Calu3 (cell line): ENCODE results near the gene ANKS1A. TPM values are rescaled to one million over a fixed set of nuclear protein-coding genes. Genes with fewer than 3 reads are reported as not detected.
A peak's percentile ranks its signal among the peaks of the same experiment; 100 is the strongest.

Experiments used
- BruUV-seq: library from RNA; stranded (reverse); fragments of 400-500 nt; replicated peaks from 2 replicates; lab custom pipeline; 2021; lab: Mats Ljungman, UMichigan
- CTCF ChIA-PET: fragments of 300-600 bp; sonication (Branson Sonifier 250); formaldehyde crosslinking; loops from one replicate; lab custom pipeline; 2022; ENCODE audit warnings: antibody characterized with exemption; lab: Charles Lee
- DNase-seq: peaks from one replicate; pipeline ENCODE4 v3.0.0; 2022
- H3K27ac Mint-ChIP-seq: one replicate; pipeline ENCODE4 v1.8.0; 2022; ENCODE audit warnings: mixed read lengths; ENCODE audit not compliant: unreplicated experiment
- H3K27me3 Mint-ChIP-seq: one replicate; pipeline ENCODE4 v1.8.0; 2022; ENCODE audit warnings: mixed read lengths; ENCODE audit not compliant: unreplicated experiment
- H3K36me3 Mint-ChIP-seq: one replicate; pipeline ENCODE4 v1.8.0; 2022; ENCODE audit warnings: mild to moderate bottlenecking, moderate library complexity, mixed read lengths; ENCODE audit not compliant: insufficient read depth, unreplicated experiment
- H3K4me1 Mint-ChIP-seq: one replicate; pipeline ENCODE4 v1.8.0; 2022; ENCODE audit warnings: mild to moderate bottlenecking, low read depth, mixed read lengths; ENCODE audit not compliant: unreplicated experiment
- H3K4me3 Mint-ChIP-seq: one replicate; pipeline ENCODE4 v1.8.0; 2022; ENCODE audit warnings: mild to moderate bottlenecking, low read depth, moderate library complexity, mixed read lengths; ENCODE audit not compliant: unreplicated experiment
- H3K9me3 Mint-ChIP-seq: one replicate; pipeline ENCODE4 v1.8.0; 2022; ENCODE audit warnings: low read depth, mixed read lengths; ENCODE audit not compliant: unreplicated experiment
- intact Hi-C: fragments of 100-400 bp; cut with micrococcal nuclease; formaldehyde crosslinking; loops from one replicate; pipeline ENCODE4 v1.10.0; 2022; ENCODE audit not compliant: unreplicated experiment
- total RNA-seq: library from RNA; stranded (reverse); gene quantifications from 2 replicates; pipeline ENCODE4 v1.2.3, GENCODE V29; 2022
- TF ChIP-seq, protein P1 (sequence below): fragments of 200-600 bp; IDR thresholded peaks from one replicate; pipeline ENCODE4 v1.8.0; 2022; ENCODE audit warnings: antibody characterized with exemption; ENCODE audit not compliant: unreplicated experiment

The ANKS1A gene
- total RNA-seq, 1 experiment from 2014 or later, result 60.3 TPM

DNA sequence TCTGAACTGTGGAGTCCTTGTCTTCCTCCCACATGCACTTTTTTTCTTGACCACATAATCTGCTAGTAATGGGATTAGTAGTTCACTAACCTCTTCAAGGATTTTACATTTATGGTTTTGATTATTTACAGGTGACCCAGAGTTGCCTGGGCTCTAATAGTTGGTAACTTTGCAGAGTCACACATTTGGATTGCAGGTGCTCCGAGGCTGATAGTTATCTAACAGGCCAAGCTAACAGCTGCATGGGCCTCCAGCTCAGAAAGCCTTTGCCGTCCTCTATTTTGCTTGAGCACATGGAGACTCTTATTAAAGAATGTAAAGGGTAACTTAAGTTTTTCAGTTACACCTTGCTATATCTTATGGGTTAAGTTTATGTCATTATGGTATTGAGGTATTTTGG is 95.4 kb downstream of the ANKS1A start:
- BruUV-seq, result no TSS peak
- CTCF ChIA-PET, result interaction anchor here (1.1 kb wide), 1 partner anchor 14 kb away, joined by 5 read pairs; no protein-coding TSS in a partner anchor
- no peaks in the 10 kb centered on the region for H3K9me3 Mint-ChIP-seq
- intact Hi-C loops, result no loop called here
- TF ChIP-seq, protein P1, sequence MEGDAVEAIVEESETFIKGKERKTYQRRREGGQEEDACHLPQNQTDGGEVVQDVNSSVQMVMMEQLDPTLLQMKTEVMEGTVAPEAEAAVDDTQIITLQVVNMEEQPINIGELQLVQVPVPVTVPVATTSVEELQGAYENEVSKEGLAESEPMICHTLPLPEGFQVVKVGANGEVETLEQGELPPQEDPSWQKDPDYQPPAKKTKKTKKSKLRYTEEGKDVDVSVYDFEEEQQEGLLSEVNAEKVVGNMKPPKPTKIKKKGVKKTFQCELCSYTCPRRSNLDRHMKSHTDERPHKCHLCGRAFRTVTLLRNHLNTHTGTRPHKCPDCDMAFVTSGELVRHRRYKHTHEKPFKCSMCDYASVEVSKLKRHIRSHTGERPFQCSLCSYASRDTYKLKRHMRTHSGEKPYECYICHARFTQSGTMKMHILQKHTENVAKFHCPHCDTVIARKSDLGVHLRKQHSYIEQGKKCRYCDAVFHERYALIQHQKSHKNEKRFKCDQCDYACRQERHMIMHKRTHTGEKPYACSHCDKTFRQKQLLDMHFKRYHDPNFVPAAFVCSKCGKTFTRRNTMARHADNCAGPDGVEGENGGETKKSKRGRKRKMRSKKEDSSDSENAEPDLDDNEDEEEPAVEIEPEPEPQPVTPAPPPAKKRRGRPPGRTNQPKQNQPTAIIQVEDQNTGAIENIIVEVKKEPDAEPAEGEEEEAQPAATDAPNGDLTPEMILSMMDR, result no peak
- no peak overlapping the region for H3K27ac Mint-ChIP-seq
- H3K4me1 Mint-ChIP-seq, result no peaks in the 10 kb centered on the region
- no peaks in the 10 kb centered on the region for H3K27me3 Mint-ChIP-seq
- H3K36me3 Mint-ChIP-seq, result peaks cover 21% of the 10 kb centered on the region
- no peak for DNase-seq
- no peak overlapping the region for H3K4me3 Mint-ChIP-seq

DNA sequence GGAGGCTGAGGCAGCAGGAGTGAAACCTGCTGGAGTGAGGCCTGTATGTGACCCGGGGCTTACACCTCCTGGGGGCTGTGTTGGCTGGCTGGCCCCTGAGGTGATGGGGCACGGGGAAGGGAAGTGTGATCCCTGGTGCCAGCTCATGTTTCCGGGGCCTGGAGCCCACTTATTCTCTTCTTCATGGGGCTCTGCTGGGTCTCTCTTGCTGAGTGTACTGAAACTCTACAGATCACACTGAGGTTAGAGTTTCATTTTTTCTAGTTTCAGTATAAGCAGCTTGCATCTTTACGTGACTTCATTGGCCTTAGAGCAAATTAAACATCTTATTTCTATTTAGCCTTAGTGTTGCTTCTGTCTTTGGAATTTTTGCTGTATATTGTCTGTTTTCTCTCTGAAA is 96.2 kb downstream of the ANKS1A start:
- Mint-ChIP-seq H3K9me3 (no peaks in the 10 kb centered on the region), H3K27me3 (no peaks in the 10 kb centered on the region), H3K27ac (no peak overlapping the region), H3K36me3 (peaks cover 29% of the 10 kb centered on the region), H3K4me3 (no peak overlapping the region), H3K4me1 (no peaks in the 10 kb centered on the region)
- no peak for DNase-seq
- CTCF ChIA-PET, result no interaction called here
- TF ChIP-seq, protein P1, result no peak
- intact Hi-C loops, result no loop called here
- BruUV-seq, result no TSS peak

DNA sequence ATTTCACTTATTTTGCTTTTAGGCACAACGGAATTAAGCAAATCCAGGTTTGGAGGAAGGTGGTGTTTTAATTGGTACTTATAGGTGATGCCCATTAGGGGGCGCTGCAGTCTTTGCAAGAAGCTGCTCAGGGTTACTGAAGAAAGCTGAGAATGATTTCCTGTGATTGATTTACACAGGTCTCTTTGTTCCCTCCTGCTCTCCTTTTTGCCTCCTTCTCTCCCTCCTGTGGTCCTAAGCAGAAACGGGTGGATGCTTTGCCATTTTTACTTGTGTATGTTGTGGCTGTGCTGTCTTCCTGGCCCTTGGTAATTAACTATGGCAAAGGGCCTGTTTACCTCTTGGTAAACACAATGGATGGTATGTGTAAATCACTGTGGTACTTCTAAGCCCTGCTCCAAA is 97.8 kb downstream of the ANKS1A start:
- no peak overlapping the region for H3K27ac Mint-ChIP-seq
- BruUV-seq, result no TSS peak
- no peak overlapping the region for H3K4me3 Mint-ChIP-seq
- intact Hi-C loops, result loop anchor here (1.0 kb wide), 2 partner anchors 153 to 254 kb away; no protein-coding TSS in a partner anchor
- H3K9me3 Mint-ChIP-seq, result no peaks in the 10 kb centered on the region
- DNase-seq, result peak; percentile 81
- CTCF ChIA-PET, result interaction anchor here (0.6 to 2.4 kb wide), 16 partner anchors 10 to 1421 kb away, joined by 3 to 32 read pairs (median 4); partner anchors contain the start of genes ANKS1A, TAF11 and ZNF76
- TF ChIP-seq, protein P1, result peak; percentile 90
- peaks cover 29% of the 10 kb centered on the region for H3K36me3 Mint-ChIP-seq
- no peaks in the 10 kb centered on the region for H3K4me1 Mint-ChIP-seq
- H3K27me3 Mint-ChIP-seq, result no peaks in the 10 kb centered on the region

DNA sequence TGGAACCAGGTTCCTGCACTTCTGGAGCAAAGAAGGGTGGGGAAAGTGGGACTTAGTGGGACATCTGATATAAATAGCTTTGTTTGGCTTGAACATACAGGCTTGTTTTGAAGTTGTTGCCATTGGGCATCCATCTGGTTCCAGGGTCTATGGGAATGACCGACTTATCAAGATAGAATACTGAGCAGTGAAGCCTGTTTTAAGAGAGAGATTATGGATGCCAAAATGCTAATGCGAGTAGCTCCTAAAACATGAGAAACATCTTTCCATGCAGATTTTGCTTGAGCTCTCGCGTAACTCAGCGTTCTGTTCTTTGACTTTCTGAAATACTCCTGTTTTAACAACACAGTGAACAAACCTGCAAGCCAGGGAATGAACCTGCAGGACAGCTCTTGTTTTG is 98.5 kb downstream of the ANKS1A start:
- no peak overlapping the region for H3K27ac Mint-ChIP-seq
- H3K9me3 Mint-ChIP-seq, result no peaks in the 10 kb centered on the region
- CTCF ChIA-PET, result interaction anchor here (0.6 to 2.4 kb wide), 13 partner anchors 9 to 1421 kb away, joined by 3 to 32 read pairs (median 5); partner anchors contain the start of genes ANKS1A, TAF11 and ZNF76
- no peak for DNase-seq
- intact Hi-C loops, result no loop called here
- TF ChIP-seq, protein P1, result no peak
- peaks cover 24% of the 10 kb centered on the region for H3K36me3 Mint-ChIP-seq
- no TSS peak for BruUV-seq
- H3K27me3 Mint-ChIP-seq, result no peaks in the 10 kb centered on the region
- no peaks in the 10 kb centered on the region for H3K4me1 Mint-ChIP-seq
- H3K4me3 Mint-ChIP-seq, result no peak overlapping the region
